ENCODE data around the gene ADARB2. TPM values are rescaled to one million over a fixed set of nuclear protein-coding genes. Genes with fewer than 3 reads are reported as not detected.

The ADARB2 gene
- total and polyA plus RNA-seq, 7 donors, result 0.05 to 0.39 (median 0.15) TPM; not detected in 2

DNA sequence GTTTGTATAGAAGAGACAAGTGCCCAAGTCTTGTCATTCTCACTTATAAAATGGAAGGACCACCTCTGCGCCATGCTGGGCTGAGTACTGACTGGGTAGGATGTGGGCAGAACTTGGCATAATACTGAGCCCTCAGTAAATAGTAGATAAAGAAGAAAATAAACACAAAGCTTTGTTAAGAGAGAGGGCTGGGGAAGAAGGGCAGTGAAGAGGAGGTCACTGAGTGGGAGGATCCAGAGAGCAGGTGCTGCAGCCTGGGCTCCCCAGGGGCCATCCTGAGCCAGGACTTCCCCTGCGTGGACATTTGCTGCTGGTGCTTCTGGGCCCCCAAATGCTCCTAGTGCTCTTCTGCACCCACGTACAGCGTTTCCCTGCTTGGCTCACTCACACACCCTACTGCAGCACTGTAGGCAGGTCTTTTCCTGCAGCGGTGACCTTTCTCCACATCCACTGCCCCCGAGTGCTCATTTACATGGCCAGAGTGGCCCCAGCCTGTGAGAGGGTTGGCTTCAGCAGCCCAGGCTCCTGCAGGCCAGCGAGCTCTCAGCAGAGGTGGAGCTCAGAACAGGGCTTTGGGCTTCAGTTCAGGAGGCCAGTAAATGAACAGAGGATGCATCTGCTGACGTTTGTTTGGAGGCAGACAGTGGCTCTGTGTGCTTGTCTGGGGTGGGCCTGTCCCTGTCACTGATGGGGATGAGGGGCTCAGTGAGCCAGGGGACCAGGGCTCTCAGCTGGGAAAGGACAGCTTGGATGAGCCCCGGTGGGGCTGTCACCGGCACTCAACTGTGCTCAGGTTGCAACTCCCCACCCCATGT, 164.6 kb downstream of the ADARB2 start:
- no peak overlapping the region for H3K27ac ChIP-seq
- no peak overlapping the region for H3K4me3 ChIP-seq
- DNase-seq, result no peak
- no peaks in the 10 kb centered on the region for H3K9me3 ChIP-seq
- H3K27me3 ChIP-seq (ENCODE audit: insufficient read depth in 3 of 3, low read length in 2 of 3), result peaks cover 0 to 2% (median 0%) of the 10 kb centered on the region in 3 donors
- TF ChIP-seq, protein P1, sequence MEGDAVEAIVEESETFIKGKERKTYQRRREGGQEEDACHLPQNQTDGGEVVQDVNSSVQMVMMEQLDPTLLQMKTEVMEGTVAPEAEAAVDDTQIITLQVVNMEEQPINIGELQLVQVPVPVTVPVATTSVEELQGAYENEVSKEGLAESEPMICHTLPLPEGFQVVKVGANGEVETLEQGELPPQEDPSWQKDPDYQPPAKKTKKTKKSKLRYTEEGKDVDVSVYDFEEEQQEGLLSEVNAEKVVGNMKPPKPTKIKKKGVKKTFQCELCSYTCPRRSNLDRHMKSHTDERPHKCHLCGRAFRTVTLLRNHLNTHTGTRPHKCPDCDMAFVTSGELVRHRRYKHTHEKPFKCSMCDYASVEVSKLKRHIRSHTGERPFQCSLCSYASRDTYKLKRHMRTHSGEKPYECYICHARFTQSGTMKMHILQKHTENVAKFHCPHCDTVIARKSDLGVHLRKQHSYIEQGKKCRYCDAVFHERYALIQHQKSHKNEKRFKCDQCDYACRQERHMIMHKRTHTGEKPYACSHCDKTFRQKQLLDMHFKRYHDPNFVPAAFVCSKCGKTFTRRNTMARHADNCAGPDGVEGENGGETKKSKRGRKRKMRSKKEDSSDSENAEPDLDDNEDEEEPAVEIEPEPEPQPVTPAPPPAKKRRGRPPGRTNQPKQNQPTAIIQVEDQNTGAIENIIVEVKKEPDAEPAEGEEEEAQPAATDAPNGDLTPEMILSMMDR (IDR thresholded peaks at IDR 0.05), result no peak
- no peaks in the 10 kb centered on the region for H3K4me1 ChIP-seq
- intact Hi-C loops (cut with DNase I), result no loop called here
- 30 to 40% (median 34%) methylated on average over 10 of the region's 10 CpGs for WGBS, 3 donors
- no peak for ATAC-seq
- H3K36me3 ChIP-seq (ENCODE audit: insufficient read depth in 1 of 2, low read depth in 1 of 2), result no peaks in the 10 kb centered on the region

DNA sequence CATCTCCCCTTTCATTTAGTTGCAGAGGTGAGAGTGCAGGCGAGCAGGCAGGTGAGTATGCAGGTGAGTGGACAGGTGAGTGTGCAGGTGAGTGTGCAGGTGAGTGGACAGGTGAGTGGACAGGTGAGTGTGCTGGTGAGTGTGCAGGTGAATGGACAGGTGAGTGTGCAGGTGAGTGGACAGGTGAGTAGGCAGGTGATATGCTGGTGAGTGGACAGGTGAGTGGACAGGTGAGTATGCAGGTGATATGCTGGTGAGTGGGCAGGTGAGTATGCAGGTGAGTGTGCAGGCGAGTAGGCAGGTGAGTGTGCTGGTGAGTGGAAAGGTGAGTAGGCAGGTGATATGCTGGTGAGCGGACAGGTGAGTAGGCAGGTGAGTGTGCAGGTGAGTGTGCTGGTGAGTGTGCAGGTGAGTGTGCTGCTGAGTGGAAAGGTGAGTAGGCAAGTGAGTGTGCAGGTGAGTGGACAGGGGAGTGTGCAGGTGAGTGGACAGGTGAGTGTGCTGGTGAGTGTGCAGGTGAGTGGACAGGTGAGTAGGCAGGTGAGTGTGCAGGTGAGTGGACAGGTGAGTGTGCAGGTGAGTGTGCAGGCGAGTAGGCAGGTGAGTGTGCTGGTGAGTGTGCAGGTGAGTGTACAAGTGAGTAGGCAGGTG, 165.6 kb downstream of the ADARB2 start:
- no peak for ATAC-seq
- Histone ChIP-seq H3K27ac (no peak overlapping the region), H3K9me3 (no peaks in the 10 kb centered on the region), H3K36me3 (ENCODE audit: insufficient read depth in 1 of 2, low read depth in 1 of 2) (no peaks in the 10 kb centered on the region), H3K27me3 (ENCODE audit: insufficient read depth in 3 of 3, low read length in 2 of 3) (peaks cover 0 to 2% (median 0%) of the 10 kb centered on the region in 3 donors), H3K4me1 (no peaks in the 10 kb centered on the region), H3K4me3 (no peak overlapping the region)
- intact Hi-C loops (cut with DNase I), result no loop called here
- WGBS, 3 donors, result 92 to 93% (median 93%) methylated on average over 4 of the region's 4 CpGs
- TF ChIP-seq, protein P1 (IDR thresholded peaks at IDR 0.05), result no peak
- DNase-seq, result no peak

DNA sequence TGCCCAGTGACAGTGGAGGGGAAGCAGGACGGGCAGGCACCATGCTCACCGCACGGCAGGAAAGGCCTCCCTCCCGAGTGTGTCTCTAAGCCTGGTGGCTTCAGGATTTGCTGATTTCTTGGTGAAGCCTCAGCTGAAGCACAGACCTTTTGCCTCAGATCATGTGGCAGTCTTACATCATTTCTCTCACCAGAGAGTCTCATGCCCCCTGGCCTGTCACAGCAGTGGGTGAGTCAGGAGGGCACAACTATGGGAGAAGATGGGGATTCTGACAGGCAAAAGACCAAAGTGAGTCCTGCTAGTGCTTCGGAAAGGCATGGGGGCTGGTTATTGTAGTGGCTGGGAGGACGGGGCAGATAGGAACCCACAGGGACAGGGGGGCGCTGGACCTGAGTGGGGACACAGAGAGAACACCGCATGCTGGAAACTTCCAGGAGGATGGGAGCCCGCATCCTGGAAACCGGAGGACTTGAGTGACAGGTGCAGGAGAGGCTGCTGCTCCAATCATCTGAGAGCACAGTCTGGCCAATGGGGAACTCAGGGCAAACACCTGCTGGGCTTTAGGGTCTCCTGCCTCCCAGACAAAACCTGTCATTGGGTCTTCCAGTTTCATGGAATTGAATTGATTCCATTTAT, 166.8 kb downstream of the ADARB2 start:
- Histone ChIP-seq H3K9me3 (no peaks in the 10 kb centered on the region), H3K4me3 (no peak overlapping the region), H3K36me3 (ENCODE audit: insufficient read depth in 1 of 2, low read depth in 1 of 2) (no peaks in the 10 kb centered on the region), H3K27me3 (ENCODE audit: insufficient read depth in 3 of 3, low read length in 2 of 3) (peaks cover 0 to 2% (median 0%) of the 10 kb centered on the region in 3 donors), H3K27ac (no peak overlapping the region), H3K4me1 (no peaks in the 10 kb centered on the region)
- DNase-seq (no peak), ATAC-seq (no peak)
- TF ChIP-seq, protein P1 (IDR thresholded peaks at IDR 0.05), result no peak
- intact Hi-C loops (cut with DNase I), result no loop called here
- 47 to 59% (median 58%) methylated on average over 10 of the region's 10 CpGs for WGBS, 3 donors

DNA sequence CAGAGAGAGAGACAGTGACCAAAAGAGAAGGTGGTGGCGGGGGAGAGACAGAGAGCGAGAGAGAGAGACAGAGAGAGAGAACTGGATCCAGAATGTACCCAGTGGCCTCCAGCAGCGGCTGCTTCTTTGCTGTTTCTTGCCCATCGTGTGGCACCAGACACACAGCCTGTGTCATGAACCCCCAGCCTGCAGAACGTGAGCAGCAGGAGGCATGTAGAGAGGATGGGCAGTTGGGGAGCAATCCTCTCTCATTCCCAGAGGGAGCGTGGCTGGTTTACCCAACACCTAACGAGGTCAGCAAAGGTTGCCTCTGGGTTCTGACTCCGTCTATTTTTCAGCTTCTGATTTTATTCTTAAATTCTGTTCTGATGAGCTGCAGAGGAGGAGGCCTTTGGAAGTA, 168.1 kb downstream of the ADARB2 start:
- no peaks in the 10 kb centered on the region for H3K36me3 ChIP-seq (ENCODE audit: insufficient read depth in 1 of 2, low read depth in 1 of 2)
- H3K9me3 ChIP-seq, result no peaks in the 10 kb centered on the region
- 68 to 70% (median 69%) methylated on average over 8 of the region's 8 CpGs for WGBS, 3 donors
- no peak overlapping the region for H3K4me3 ChIP-seq
- DNase-seq (no peak), ATAC-seq (no peak)
- TF ChIP-seq, protein P1 (IDR thresholded peaks at IDR 0.05), result no peak
- H3K27me3 ChIP-seq (ENCODE audit: insufficient read depth in 3 of 3, low read length in 2 of 3), result peaks cover 0 to 2% (median 0%) of the 10 kb centered on the region in 3 donors
- H3K27ac ChIP-seq, result no peak overlapping the region
- intact Hi-C loops (cut with DNase I), result no loop called here
- no peaks in the 10 kb centered on the region for H3K4me1 ChIP-seq
